Breast epithelium (tissue), 3 donors: ENCODE data around the gene METTL6.

Source experiments
- POLR2A ChIP-seq: fragments of 450-650 bp; IDR thresholded peaks from one replicate; pipeline ENCODE4 v1.6.1; 2016; ENCODE audit warnings: antibody characterized with exemption, mild to moderate bottlenecking, moderate library complexity
- POLR2AphosphoS5 ChIP-seq, 3 donors: sonication (generic); formaldehyde crosslinking; IDR thresholded peaks; one replicate each; pipeline ENCODE4 v1.6.1; 2017; ENCODE audit warnings: antibody characterized with exemption in 3 of 3

DNA sequence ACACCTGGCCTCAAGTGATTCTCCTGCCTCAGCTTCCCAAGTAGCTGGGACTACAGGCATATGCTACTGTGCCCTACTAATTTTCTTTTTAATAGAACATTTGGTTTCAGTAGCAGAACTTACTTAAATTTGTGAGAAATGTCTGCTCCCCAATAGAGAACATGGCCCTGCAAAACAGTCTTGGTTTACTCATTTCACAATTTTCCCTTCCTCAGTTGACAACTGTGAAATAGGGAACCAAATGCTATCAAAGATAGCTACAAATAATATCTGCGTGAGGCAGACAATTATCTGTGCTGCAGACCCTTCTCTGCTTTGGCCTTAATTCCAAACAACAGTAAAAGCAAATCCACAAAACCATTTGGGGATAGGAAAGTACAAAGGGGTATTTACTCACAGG, 22.6 kb downstream of the METTL6 start:
- TF ChIP-seq POLR2A (no peak), POLR2AphosphoS5 (IDR thresholded peaks at IDR 0.05) (no peak)
